ENCODE measurements around the gene MVD. TPM values are rescaled to one million over a fixed set of nuclear protein-coding genes. Genes with fewer than 3 reads are reported as not detected.

MVD gene
- total and polyA plus RNA-seq, 10 of the 15 experiments (the other 5 are each of a cell fraction or from before 2014, with no cell fraction given): 5.0 to 147 (median 65.0) TPM

GRCh38 chr16:88602091-88602490 is 60.8 kb downstream of the MVD start:
- WGBS (ENCODE audit: insufficient coverage, insufficient replicate concordance, low lambda C conversion rate, missing lambda C conversion rate): 96% methylated on average over 7 of the region's 7 CpGs
- ChIA-PET SMC1A (ENCODE audit: uncharacterized antibody, unreplicated experiment) (no interaction called here), CTCF (no interaction called here), POLR2A (interaction anchor here (0.6 kb wide), 1 partner anchor 73 kb away, joined by 4 read pairs; no protein-coding TSS in a partner anchor), RAD21 (ENCODE audit: unreplicated experiment) (no interaction called here)
- H3K36me3 ChIP-seq (ENCODE audit: control insufficient read depth in 2 of 2, insufficient read depth in 2 of 2, low read length in 1 of 2): peaks cover 32 to 46% of the 10 kb centered on the region in 2 experiments
- H3K79me2 ChIP-seq (ENCODE audit: control insufficient read depth, insufficient read depth, low read length): no peaks in the 10 kb centered on the region
- no peak overlapping the region for H2AFZ ChIP-seq (ENCODE audit: control insufficient read depth, low read depth, low read length)
- ATAC-seq: no peak
- H3K9me3 ChIP-seq (replicated peaks; ENCODE audit: control insufficient read depth, insufficient read depth, low read length): no peaks in the 10 kb centered on the region
- H3K27ac ChIP-seq (ENCODE audit: control insufficient read depth, insufficient read depth): no peak overlapping the region
- H4K20me1 ChIP-seq (ENCODE audit: control insufficient read depth, insufficient read depth): no peaks in the 10 kb centered on the region
- TF ChIP-seq PAX8 (IDR thresholded peaks at IDR 0.05) (no peak), ZNF207 (IDR thresholded peaks at IDR 0.05; ENCODE audit: borderline replicate concordance) (no peak), NFYB (IDR thresholded peaks at IDR 0.05; ENCODE audit: insufficient read depth, low read depth, low read length) (no peak), CREB1 (IDR thresholded peaks at IDR 0.05; ENCODE audit: low read depth) (no peak), ASH2L (IDR thresholded peaks at IDR 0.05; ENCODE audit: borderline replicate concordance, low read depth) (no peak), JUNB (IDR thresholded peaks at IDR 0.05) (no peak), ZNF24 (IDR thresholded peaks at IDR 0.05) (no peak), NRF1 (conservative IDR thresholded peaks at IDR 0.05; ENCODE audit: low read depth, low read length) (no peak), BACH1 (IDR thresholded peaks at IDR 0.05; ENCODE audit: borderline replicate concordance) (no peak), CEBPB (IDR thresholded peaks at IDR 0.05; ENCODE audit: borderline replicate concordance in 1 of 2, low read depth in 2 of 2, low read length in 2 of 2) (no peak), TAF1 (IDR thresholded peaks at IDR 0.05; ENCODE audit: borderline replicate concordance, low read depth, low read length) (no peak), YBX1 (IDR thresholded peaks at IDR 0.05) (no peak), MAX (IDR thresholded peaks at IDR 0.05; ENCODE audit: low read depth, low read length) (no peak), CBX5 (IDR thresholded peaks at IDR 0.05; ENCODE audit: low read depth) (no peak), RELA (IDR thresholded peaks at IDR 0.05; ENCODE audit: borderline replicate concordance, partially characterized antibody) (no peak)
- intact Hi-C loops (cut with micrococcal nuclease; ENCODE audit: unreplicated experiment) (no loop called here), in situ Hi-C loops (cut with MboI) (no loop called here)
- no peaks in the 10 kb centered on the region; the same call in 1 of the 2 replicates for H3K4me1 ChIP-seq (ENCODE audit: control insufficient read depth, insufficient read depth, low read length)
- H3K4me3 ChIP-seq: no peak overlapping the region
- FAIRE-seq: no peak
- no peak overlapping the region for H3K4me2 ChIP-seq (ENCODE audit: control insufficient read depth, insufficient read depth)
- no peak overlapping the region for H3K9ac ChIP-seq (ENCODE audit: control insufficient read depth, insufficient read depth, low read length)
- H3K27me3 ChIP-seq (replicated peaks in 1 of 2; ENCODE audit: control insufficient read depth in 2 of 2, insufficient read depth in 2 of 2, low read length in 1 of 2): no peaks in the 10 kb centered on the region
- BruUV-seq (replicated peaks): no TSS peak
- no peak for DNase-seq (ENCODE audit: low read depth, low spot score)

Other genes with a start within 250 kb of the MVD start
Only the 7 nearest of the 13 such genes appear.
- gene ZC3H18, start 92.7 kb downstream of the MVD start, total RNA-seq (2014; rRNA removed): 8.6 and 12.5 TPM in 2 replicates
- 14.9 and 15.9 TPM in 2 replicates for gene ZC3H18, start 92.7 kb downstream of the MVD start, total RNA-seq (2014; rRNA removed; fragmentation: Illumina TruSeq; extraction: Trizol)
- 50.4 and 58.3 TPM in 2 replicates for gene ZC3H18, start 92.7 kb downstream of the MVD start, total RNA-seq (2021)
- gene ZC3H18, start 92.7 kb downstream of the MVD start, polyA plus RNA-seq (2011; rRNA removed): 5.5 and 8.5 TPM in 2 replicates
- gene ZC3H18, start 92.7 kb downstream of the MVD start, polyA plus RNA-seq (2014; fragmentation: Illumina TruSeq; extraction: Trizol): 14.7 and 29.0 TPM in 2 replicates
- 1 to 10 TPM; 1.0 to 3.2 TPM for gene ZC3H18, start 92.7 kb downstream of the MVD start, polyA plus RNA-seq (2014; fragmentation: Nextera tagmentation; extraction: Ambion mirVana)
- 29.1 and 37.5 TPM in 2 replicates for gene ZC3H18, start 92.7 kb downstream of the MVD start, polyA plus RNA-seq (2014; rRNA removed)
- 10 to 100 TPM; 54.1 to 57.0 TPM for gene ZC3H18, start 92.7 kb downstream of the MVD start, polyA plus RNA-seq (2016; fragmentation: Nextera tagmentation; extraction: Ambion mirVana)
- gene IL17C, start 24.5 kb downstream of the MVD start, total RNA-seq (2014; rRNA removed): not detected in 2 replicates
- not detected in 2 replicates for gene IL17C, start 24.5 kb downstream of the MVD start, total RNA-seq (2014; rRNA removed; fragmentation: Illumina TruSeq; extraction: Trizol)
- gene IL17C, start 24.5 kb downstream of the MVD start, total RNA-seq (2021): not detected in 2 replicates
- gene IL17C, start 24.5 kb downstream of the MVD start, polyA plus RNA-seq (2011; rRNA removed): not detected in 2 replicates
- not detected in 2 replicates for gene IL17C, start 24.5 kb downstream of the MVD start, polyA plus RNA-seq (2014; fragmentation: Illumina TruSeq; extraction: Trizol)
- gene IL17C, start 24.5 kb downstream of the MVD start, polyA plus RNA-seq (2014; fragmentation: Nextera tagmentation; extraction: Ambion mirVana): not detected
- gene IL17C, start 24.5 kb downstream of the MVD start, polyA plus RNA-seq (2014; rRNA removed): 0.33 TPM in 1 of 2 replicates, not detected in the other
- gene IL17C, start 24.5 kb downstream of the MVD start, polyA plus RNA-seq (2016; fragmentation: Nextera tagmentation; extraction: Ambion mirVana): not detected
- gene CYBA, start 12.0 kb downstream of the MVD start, total RNA-seq (2014; rRNA removed): 531 and 598 TPM in 2 replicates
- 114 and 132 TPM in 2 replicates for gene CYBA, start 12.0 kb downstream of the MVD start, total RNA-seq (2014; rRNA removed; fragmentation: Illumina TruSeq; extraction: Trizol)
- gene CYBA, start 12.0 kb downstream of the MVD start, total RNA-seq (2021): 373 and 384 TPM in 2 replicates
- 29.3 and 78.7 TPM in 2 replicates for gene CYBA, start 12.0 kb downstream of the MVD start, polyA plus RNA-seq (2011; rRNA removed)
- 7.9 and 53.2 TPM in 2 replicates for gene CYBA, start 12.0 kb downstream of the MVD start, polyA plus RNA-seq (2014; fragmentation: Illumina TruSeq; extraction: Trizol)
- under 1 TPM; 0.55 to 0.66 TPM for gene CYBA, start 12.0 kb downstream of the MVD start, polyA plus RNA-seq (2014; fragmentation: Nextera tagmentation; extraction: Ambion mirVana)
- gene CYBA, start 12.0 kb downstream of the MVD start, polyA plus RNA-seq (2014; rRNA removed): 551 and 668 TPM in 2 replicates
- 100 to 1,000 TPM; 462 to 477 TPM for gene CYBA, start 12.0 kb downstream of the MVD start, polyA plus RNA-seq (2016; fragmentation: Nextera tagmentation; extraction: Ambion mirVana)
- gene SNAI3, start 23.4 kb upstream of the MVD start, total RNA-seq (2014; rRNA removed): 4.7 and 6.5 TPM in 2 replicates
- 1.2 and 1.7 TPM in 2 replicates for gene SNAI3, start 23.4 kb upstream of the MVD start, total RNA-seq (2014; rRNA removed; fragmentation: Illumina TruSeq; extraction: Trizol)
- 5.7 and 7.4 TPM in 2 replicates for gene SNAI3, start 23.4 kb upstream of the MVD start, total RNA-seq (2021)
- gene SNAI3, start 23.4 kb upstream of the MVD start, polyA plus RNA-seq (2011; rRNA removed): 0.53 and 1.5 TPM in 2 replicates
- 0.10 and 1.4 TPM in 2 replicates for gene SNAI3, start 23.4 kb upstream of the MVD start, polyA plus RNA-seq (2014; fragmentation: Illumina TruSeq; extraction: Trizol)
- gene SNAI3, start 23.4 kb upstream of the MVD start, polyA plus RNA-seq (2014; fragmentation: Nextera tagmentation; extraction: Ambion mirVana): under 1 TPM; 0.21 to 0.26 TPM
- gene SNAI3, start 23.4 kb upstream of the MVD start, polyA plus RNA-seq (2014; rRNA removed): 4.3 and 6.6 TPM in 2 replicates
- gene SNAI3, start 23.4 kb upstream of the MVD start, polyA plus RNA-seq (2016; fragmentation: Nextera tagmentation; extraction: Ambion mirVana): 1 to 10 TPM; 6.2 to 7.1 TPM
- 23.3 and 26.4 TPM in 2 replicates for gene RNF166, start 43.3 kb upstream of the MVD start, total RNA-seq (2014; rRNA removed)
- gene RNF166, start 43.3 kb upstream of the MVD start, total RNA-seq (2014; rRNA removed; fragmentation: Illumina TruSeq; extraction: Trizol): 5.2 and 6.4 TPM in 2 replicates
- gene RNF166, start 43.3 kb upstream of the MVD start, total RNA-seq (2021): 24.5 and 29.8 TPM in 2 replicates
- 4.8 and 8.3 TPM in 2 replicates for gene RNF166, start 43.3 kb upstream of the MVD start, polyA plus RNA-seq (2011; rRNA removed)
- 1.7 and 5.3 TPM in 2 replicates for gene RNF166, start 43.3 kb upstream of the MVD start, polyA plus RNA-seq (2014; fragmentation: Illumina TruSeq; extraction: Trizol)
- gene RNF166, start 43.3 kb upstream of the MVD start, polyA plus RNA-seq (2014; fragmentation: Nextera tagmentation; extraction: Ambion mirVana): 1 to 10 TPM in 1 of 2 experiments, under 1 TPM in 1; 0.48 to 1.3 TPM
- 32.8 and 35.2 TPM in 2 replicates for gene RNF166, start 43.3 kb upstream of the MVD start, polyA plus RNA-seq (2014; rRNA removed)
- 10 to 100 TPM; 15.8 to 16.5 TPM for gene RNF166, start 43.3 kb upstream of the MVD start, polyA plus RNA-seq (2016; fragmentation: Nextera tagmentation; extraction: Ambion mirVana)
- 17.8 and 23.3 TPM in 2 replicates for gene CTU2, start 43.4 kb upstream of the MVD start, total RNA-seq (2014; rRNA removed)
- 11.0 and 12.2 TPM in 2 replicates for gene CTU2, start 43.4 kb upstream of the MVD start, total RNA-seq (2014; rRNA removed; fragmentation: Illumina TruSeq; extraction: Trizol)
- 44.5 and 48.5 TPM in 2 replicates for gene CTU2, start 43.4 kb upstream of the MVD start, total RNA-seq (2021)
- 6.8 and 13.2 TPM in 2 replicates for gene CTU2, start 43.4 kb upstream of the MVD start, polyA plus RNA-seq (2011; rRNA removed)
- 1.5 and 5.6 TPM in 2 replicates for gene CTU2, start 43.4 kb upstream of the MVD start, polyA plus RNA-seq (2014; fragmentation: Illumina TruSeq; extraction: Trizol)
- 1 to 10 TPM in 1 of 2 experiments, under 1 TPM in 1; 0.32 to 4.0 TPM for gene CTU2, start 43.4 kb upstream of the MVD start, polyA plus RNA-seq (2014; fragmentation: Nextera tagmentation; extraction: Ambion mirVana)
- gene CTU2, start 43.4 kb upstream of the MVD start, polyA plus RNA-seq (2014; rRNA removed): 31.2 and 38.9 TPM in 2 replicates
- 10 to 100 TPM; 33.2 to 43.4 TPM for gene CTU2, start 43.4 kb upstream of the MVD start, polyA plus RNA-seq (2016; fragmentation: Nextera tagmentation; extraction: Ambion mirVana)
- 96.3 and 106 TPM in 2 replicates for gene PIEZO1, start 122.1 kb upstream of the MVD start, total RNA-seq (2014; rRNA removed)
- 21.8 and 30.6 TPM in 2 replicates for gene PIEZO1, start 122.1 kb upstream of the MVD start, total RNA-seq (2014; rRNA removed; fragmentation: Illumina TruSeq; extraction: Trizol)
- 146 and 169 TPM in 2 replicates for gene PIEZO1, start 122.1 kb upstream of the MVD start, total RNA-seq (2021)
- 15.2 and 28.0 TPM in 2 replicates for gene PIEZO1, start 122.1 kb upstream of the MVD start, polyA plus RNA-seq (2011; rRNA removed)
- 17.0 and 39.9 TPM in 2 replicates for gene PIEZO1, start 122.1 kb upstream of the MVD start, polyA plus RNA-seq (2014; fragmentation: Illumina TruSeq; extraction: Trizol)
- gene PIEZO1, start 122.1 kb upstream of the MVD start, polyA plus RNA-seq (2014; fragmentation: Nextera tagmentation; extraction: Ambion mirVana): 1 to 10 TPM; 1.3 to 7.2 TPM
- 116 and 167 TPM in 2 replicates for gene PIEZO1, start 122.1 kb upstream of the MVD start, polyA plus RNA-seq (2014; rRNA removed)
- 10 to 100 TPM; 31.1 to 35.6 TPM for gene PIEZO1, start 122.1 kb upstream of the MVD start, polyA plus RNA-seq (2016; fragmentation: Nextera tagmentation; extraction: Ambion mirVana)

Measured in GM12878 (cell line).